Renal pelvis (tissue), 4 donors: ENCODE data around the gene PHTF2. TPM values are rescaled to one million over a fixed set of nuclear protein-coding genes. Genes with fewer than 3 reads are reported as not detected.
"Not testable (repeated sequence)": the region's sequence is repeated elsewhere in the genome, so short reads cannot be mapped to it uniquely, and the experiment has no call there.

Source experiments
- DNase-seq: peaks from one replicate; pipeline ENCODE4 v3.0.0-alpha.2; 2013
- polyA plus RNA-seq, 3 donors: library from polyadenylated mRNA; unstranded; fragments of 120-200 nt; gene quantifications; one replicate each; pipeline ENCODE4 v1.2.1, GENCODE V29; 2013; ENCODE audit not compliant: insufficient read length in 3 of 3

Gene PHTF2
- polyA plus RNA-seq, 3 donors, result 21.9 to 29.4 (median 27.6) TPM

GRCh38 chr7:77982926-77983550 is 184.5 kb downstream of the PHTF2 start:
- DNase-seq, result no peak

- DNase-seq, result no peak
Measured at GRCh38 chr7:77983973-77984372, 185.4 kb downstream of the PHTF2 start.

- DNase-seq, result no peak
Measured at GRCh38 chr7:77985232-77985973, 186.8 kb downstream of the PHTF2 start.

GRCh38 chr7:77985974-77986339 is 187.4 kb downstream of the PHTF2 start:
- no peak for DNase-seq

- DNase-seq, result no peak
Measured at GRCh38 chr7:77989981-77990566, 191.5 kb downstream of the PHTF2 start.

GRCh38 chr7:77991656-77992055 is 193.1 kb downstream of the PHTF2 start:
- DNase-seq, result no peak

- no peak for DNase-seq
Measured at GRCh38 chr7:77993838-77994237, 195.3 kb downstream of the PHTF2 start.

GRCh38 chr7:77995717-77996116 is 197.1 kb downstream of the PHTF2 start:
- no peak for DNase-seq

GRCh38 chr7:77999168-77999567 is 200.6 kb downstream of the PHTF2 start:
- not testable (repeated sequence) for DNase-seq

GRCh38 chr7:78002021-78002420 is 203.4 kb downstream of the PHTF2 start:
- DNase-seq, result no peak

GRCh38 chr7:78002715-78003114 is 204.1 kb downstream of the PHTF2 start:
- no peak for DNase-seq

- no peak for DNase-seq
Measured at GRCh38 chr7:78006063-78006755, 207.6 kb downstream of the PHTF2 start.

Other genes starting within 250 kb of the PHTF2 start
- gene RSBN1L, start 102.3 kb upstream of the PHTF2 start, polyA plus RNA-seq, result 10 to 100 TPM; 27.1 to 33.0 (median 27.7) TPM
- 10 to 100 TPM; 25.3 to 29.7 (median 25.7) TPM for gene TMEM60, start 339 bp upstream of the PHTF2 start, polyA plus RNA-seq